HEK293 (cell line): Measurements from ENCODE around the gene FUT1.

Source experiments
- AEBP2 ChIP-seq: fragments of 450-650 bp; formaldehyde crosslinking; IDR thresholded peaks from 2 replicates; pipeline ENCODE4 v1.5.1; 2016; ENCODE audit warnings: missing biosample characterization, missing genetic modification characterization, borderline replicate concordance
- GLIS2 ChIP-seq: fragments of 450-650 bp; formaldehyde crosslinking; IDR thresholded peaks from 2 replicates; pipeline ENCODE4 v1.5.1; 2016; ENCODE audit warnings: missing biosample characterization, missing genetic modification characterization
- KLF17 ChIP-seq: fragments of 450-650 bp; formaldehyde crosslinking; IDR thresholded peaks from 2 replicates; pipeline ENCODE4 v1.5.1; 2016; ENCODE audit warnings: missing biosample characterization, missing genetic modification characterization
- REPIN1 ChIP-seq: fragments of 450-650 bp; formaldehyde crosslinking; IDR thresholded peaks from 2 replicates; pipeline ENCODE4 v1.5.1; 2017; ENCODE audit warnings: missing biosample characterization, missing genetic modification characterization, low read depth
- SETDB1 ChIP-seq: IDR thresholded peaks from one replicate; pipeline ENCODE4 v1.6.1; 2017; ENCODE audit warnings: mild to moderate bottlenecking, low read length, moderate library complexity, mixed read lengths; ENCODE audit not compliant: insufficient read length
- SP3 ChIP-seq: fragments of 450-650 bp; formaldehyde crosslinking; IDR thresholded peaks from 2 replicates; pipeline ENCODE4 v1.5.1; 2016; ENCODE audit warnings: missing biosample characterization, missing genetic modification characterization
- SP7 ChIP-seq: fragments of 450-650 bp; formaldehyde crosslinking; IDR thresholded peaks from 2 replicates; pipeline ENCODE4 v1.5.1; 2016; ENCODE audit warnings: missing biosample characterization, missing genetic modification characterization
- ZBTB20 ChIP-seq: fragments of 450-650 bp; formaldehyde crosslinking; IDR thresholded peaks from 2 replicates; pipeline ENCODE4 v1.5.1; 2016; ENCODE audit warnings: missing biosample characterization, missing genetic modification characterization
- ZBTB26 ChIP-seq: fragments of 450-650 bp; formaldehyde crosslinking; optimal IDR thresholded peaks from 2 replicates; pipeline ENCODE3; 2016; ENCODE audit warnings: missing biosample characterization, mild to moderate bottlenecking, missing genetic modification characterization
- ZBTB48 ChIP-seq: fragments of 450-650 bp; formaldehyde crosslinking; IDR thresholded peaks from 2 replicates; pipeline ENCODE4 v1.5.1; 2016; ENCODE audit warnings: missing biosample characterization, missing genetic modification characterization
- ZBTB6 ChIP-seq: fragments of 450-650 bp; formaldehyde crosslinking; IDR thresholded peaks from 2 replicates; pipeline ENCODE4 v1.5.1; 2017; ENCODE audit warnings: missing biosample characterization, missing genetic modification characterization
- ZBTB8A ChIP-seq: fragments of 450-650 bp; formaldehyde crosslinking; IDR thresholded peaks from 2 replicates; pipeline ENCODE4 v1.5.1; 2016; ENCODE audit warnings: missing biosample characterization, missing genetic modification characterization
- ZEB2 ChIP-seq: fragments of 450-650 bp; formaldehyde crosslinking; IDR thresholded peaks from 2 replicates; pipeline ENCODE4 v1.5.1; 2016; ENCODE audit warnings: missing biosample characterization, missing genetic modification characterization
- ZFP3 ChIP-seq: fragments of 450-650 bp; formaldehyde crosslinking; IDR thresholded peaks from 2 replicates; pipeline ENCODE4 v1.5.1; 2016; ENCODE audit warnings: low read depth, missing biosample characterization, missing genetic modification characterization
- ZFP37 ChIP-seq: fragments of 450-650 bp; formaldehyde crosslinking; IDR thresholded peaks from 2 replicates; pipeline ENCODE4 v1.5.1; 2016; ENCODE audit warnings: missing biosample characterization, missing genetic modification characterization
- ZNF10 ChIP-seq: fragments of 450-650 bp; formaldehyde crosslinking; IDR thresholded peaks from 2 replicates; pipeline ENCODE4 v1.5.1; 2017; ENCODE audit warnings: missing biosample characterization, missing genetic modification characterization
- ZNF133 ChIP-seq: fragments of 450-650 bp; formaldehyde crosslinking; IDR thresholded peaks from 2 replicates; pipeline ENCODE4 v1.5.1; 2016; ENCODE audit warnings: missing biosample characterization, missing genetic modification characterization
- ZNF175 ChIP-seq: fragments of 450-650 bp; formaldehyde crosslinking; IDR thresholded peaks from 2 replicates; pipeline ENCODE4 v1.5.1; 2016; ENCODE audit warnings: missing biosample characterization, missing genetic modification characterization
- ZNF19 ChIP-seq: fragments of 450-650 bp; formaldehyde crosslinking; IDR thresholded peaks from 2 replicates; pipeline ENCODE4; 2016; ENCODE audit warnings: missing biosample characterization, missing genetic modification characterization, low read depth
- ZNF214 ChIP-seq: fragments of 450-650 bp; formaldehyde crosslinking; IDR thresholded peaks from 2 replicates; pipeline ENCODE4 v1.5.1; 2017; ENCODE audit warnings: missing biosample characterization, mild to moderate bottlenecking, missing genetic modification characterization, borderline replicate concordance
- ZNF394 ChIP-seq: fragments of 450-650 bp; formaldehyde crosslinking; IDR thresholded peaks from 2 replicates; pipeline ENCODE4 v1.5.1; 2016; ENCODE audit warnings: missing biosample characterization, missing genetic modification characterization, mild to moderate bottlenecking, moderate library complexity, borderline replicate concordance
- ZNF513 ChIP-seq: fragments of 450-650 bp; IDR thresholded peaks from 2 replicates; pipeline ENCODE4 v1.5.1; 2018; ENCODE audit warnings: missing biosample characterization, missing genetic modification characterization
- ZNF555 ChIP-seq: fragments of 450-650 bp; formaldehyde crosslinking; conservative IDR thresholded peaks from 2 replicates; pipeline ENCODE4 v1.5.1; 2017; ENCODE audit warnings: missing biosample characterization, mild to moderate bottlenecking, missing genetic modification characterization, inconsistent platforms
- ZNF561 ChIP-seq: fragments of 450-650 bp; IDR thresholded peaks from 2 replicates; pipeline ENCODE4 v1.5.1; 2018; ENCODE audit warnings: missing biosample characterization, missing genetic modification characterization, borderline replicate concordance
- ZNF600 ChIP-seq: fragments of 450-650 bp; formaldehyde crosslinking; IDR thresholded peaks from 2 replicates; pipeline ENCODE4 v1.5.1; 2016; ENCODE audit warnings: missing biosample characterization, missing genetic modification characterization
- ZNF677 ChIP-seq: fragments of 450-650 bp; IDR thresholded peaks from 2 replicates; pipeline ENCODE4 v1.5.0; 2018; ENCODE audit warnings: missing biosample characterization, mild to moderate bottlenecking, missing genetic modification characterization, moderate library complexity
- ZNF701 ChIP-seq: fragments of 450-650 bp; formaldehyde crosslinking; IDR thresholded peaks from 2 replicates; pipeline ENCODE4 v1.5.1; 2016; ENCODE audit warnings: missing biosample characterization, missing genetic modification characterization
- ZNF785 ChIP-seq: fragments of 450-650 bp; formaldehyde crosslinking; IDR thresholded peaks from 2 replicates; pipeline ENCODE4 v1.5.1; 2016; ENCODE audit warnings: missing biosample characterization, missing genetic modification characterization
- ZSCAN18 ChIP-seq: fragments of 450-650 bp; formaldehyde crosslinking; IDR thresholded peaks from 2 replicates; pipeline ENCODE4 v1.5.1; 2016; ENCODE audit warnings: missing biosample characterization, missing genetic modification characterization
- ZSCAN30 ChIP-seq: fragments of 450-650 bp; IDR thresholded peaks from 2 replicates; pipeline ENCODE4 v1.5.1; 2018; ENCODE audit warnings: missing biosample characterization, mild to moderate bottlenecking, missing genetic modification characterization, moderate library complexity

FUT1 gene

GRCh38 chr19:48738557-48739403, 13.7 kb downstream of the FUT1 start (continued):
- no peak for TF ChIP-seq ZNF214 (tag by site-specific recombination)
- TF ChIP-seq ZSCAN18 (tag by site-specific recombination): no peak
- TF ChIP-seq ZNF600: peak; percentile 48
- TF ChIP-seq ZBTB20: no peak
- TF ChIP-seq SP3 (tag by site-specific recombination): peak; percentile 93
- peak; percentile 67 for TF ChIP-seq ZBTB26 (tag by site-specific recombination)
- TF ChIP-seq ZFP3 (tag by site-specific recombination): 0 out of 2 replicates have a peak, but pooled peaks have one; percentile 12
- no peak for TF ChIP-seq ZNF19 (tag by site-specific recombination)
- no peak for TF ChIP-seq REPIN1 (tag by site-specific recombination)
- TF ChIP-seq ZNF677 (tag by site-specific recombination): no peak
- no peak for TF ChIP-seq ZFP37
- no peak for TF ChIP-seq ZNF394 (tag by site-specific recombination)
- TF ChIP-seq SETDB1: no peak
- TF ChIP-seq ZNF10 (tag by site-specific recombination): no peak
- peak; percentile 60; the same call in 1 of the 2 replicates for TF ChIP-seq GLIS2
- peak; percentile 65 for TF ChIP-seq ZBTB6 (tag by site-specific recombination)
- TF ChIP-seq ZNF785: no peak
- TF ChIP-seq ZSCAN30 (tag by site-specific recombination): peak; percentile 40; the same call in 1 of the 2 replicates
- no peak for TF ChIP-seq AEBP2 (tag by site-specific recombination)
- no peak for TF ChIP-seq ZEB2
- TF ChIP-seq KLF17 (tag by site-specific recombination): 0 out of 2 replicates have a peak, but pooled peaks have one; percentile 29
- TF ChIP-seq ZBTB48 (tag by site-specific recombination): no peak
- TF ChIP-seq ZNF175 (tag by site-specific recombination): no peak
- TF ChIP-seq ZBTB8A (tag by site-specific recombination): peak; percentile 78; the same call in 1 of the 2 replicates
- TF ChIP-seq ZNF561 (tag by site-specific recombination): peak; percentile 76; the same call in 1 of the 2 replicates
- no peak for TF ChIP-seq ZNF133 (tag by site-specific recombination)
- 0 out of 2 replicates have a peak, but pooled peaks have one; percentile 17 for TF ChIP-seq ZNF513 (tag by site-specific recombination)
- TF ChIP-seq ZNF555: no peak
- TF ChIP-seq ZNF701 (tag by site-specific recombination): no peak
- 0 out of 2 replicates have a peak, but pooled peaks have one; percentile 26 for TF ChIP-seq SP7 (tag by site-specific recombination)
